Thyroid gland (tissue), 4 donors: ENCODE measurements around the gene UTY. TPM values are rescaled to one million over a fixed set of nuclear protein-coding genes. Genes with fewer than 3 reads are reported as not detected.

Experiments
- DNase-seq, 2 donors: peaks; one replicate each; pipeline ENCODE4 v3.0.0-alpha.2; 2019
- H3K27ac ChIP-seq, 3 donors: fragments of 200-600 bp; sonication (generic); 1 replicate in 2 of 3; 2 replicates in 1 of 3; pipeline ENCODE4 v1.5.1; 2016 to 2019; ENCODE audit warnings: mild to moderate bottlenecking in 1 of 3, moderate library complexity in 1 of 3
- H3K27me3 ChIP-seq: fragments of 200-600 bp; sonication (generic); one replicate; pipeline ENCODE4 v1.5.1; 2019
- H3K36me3 ChIP-seq, 2 donors: fragments of 200-600 bp; sonication (generic); one replicate each; pipeline ENCODE4 v1.5.1; 2016 to 2019
- H3K4me1 ChIP-seq, 2 donors: fragments of 200-600 bp; sonication (generic); one replicate each; pipeline ENCODE4 v1.5.1; 2017 to 2019
- H3K4me3 ChIP-seq, 3 donors: fragments of 200-600 bp; sonication (generic); replicated peaks in 1 of 3; 1 replicate in 2 of 3; 2 replicates in 1 of 3; pipeline ENCODE4 v1.5.1; 2016; ENCODE audit warnings: mild to moderate bottlenecking in 1 of 3
- H3K9me3 ChIP-seq: fragments of 200-600 bp; sonication (generic); one replicate; pipeline ENCODE4 v1.5.1; 2017
- CTCF ChIP-seq, 6 experiments: fragments of 200-600 bp in 3 of 6; fragments of 450-650 bp in 3 of 6; sonication (generic) in 3 of 6; IDR thresholded peaks; one replicate each; pipeline ENCODE4 v1.5.1; 2016 to 2019; ENCODE audit warnings: antibody characterized with exemption in 6 of 6, mild to moderate bottlenecking in 2 of 6, inconsistent platforms in 1 of 6, moderate library complexity in 1 of 6
- POLR2A ChIP-seq, 2 donors: fragments of 450-650 bp; IDR thresholded peaks; one replicate each; pipeline ENCODE4 v1.6.1; 2017; ENCODE audit warnings: antibody characterized with exemption in 2 of 2, mild to moderate bottlenecking in 2 of 2, moderate library complexity in 1 of 2
- WGBS, 2 donors: methylation state at CpG; one replicate each; pipeline ENCODE4 v1.1.5; 2017; 5-methylcytosine and 5-hydroxymethylcytosine counted together
- intact Hi-C: fragments of 100-400 bp; cut with DNase I; formaldehyde crosslinking; loops from one replicate; pipeline ENCODE4 v1.15.1; 2023
- total RNA-seq, 4 donors: library from RNA; depleted of rRNA; stranded (reverse); fragments of >200 nt; gene quantifications; one replicate each; pipeline ENCODE4 v1.2.3, GENCODE V29; 2016

The UTY gene
- total RNA-seq, 4 donors from 2014 or later, result 0.27 to 113 (median 57.1) TPM; not detected in 1

GRCh38 chrY:13370868-13371800 lies 108.7 kb downstream of the UTY start:
- intact Hi-C loops, result no loop called here
- no peaks in the 10 kb centered on the region for H3K4me1 ChIP-seq
- no peaks in the 10 kb centered on the region for H3K9me3 ChIP-seq
- no peaks in the 10 kb centered on the region for H3K27me3 ChIP-seq
- H3K4me3 ChIP-seq, result no peak overlapping the region
- DNase-seq, result no peak
- 69 to 74% methylated on average over 5 to 6 of the region's 6 CpGs for WGBS, 2 donors
- H3K36me3 ChIP-seq, result no peaks in the 10 kb centered on the region
- TF ChIP-seq POLR2A (IDR thresholded peaks at IDR 0.05) (no peak), CTCF (IDR thresholded peaks at IDR 0.05) (no peak)
- H3K27ac ChIP-seq, result no peak overlapping the region

GRCh38 chrY:13370245-13370644 lies 109.6 kb downstream of the UTY start:
- H3K36me3 ChIP-seq, result no peaks in the 10 kb centered on the region
- no peak for TF ChIP-seq POLR2A (IDR thresholded peaks at IDR 0.05)
- TF ChIP-seq CTCF (IDR thresholded peaks at IDR 0.05), result no peak
- intact Hi-C loops, result no loop called here

GRCh38 chrY:13368513-13368845 lies 111.4 kb downstream of the UTY start:
- intact Hi-C loops, result no loop called here

More at GRCh38 chrY:13370245-13370644, 109.6 kb downstream of the UTY start:
- Histone ChIP-seq H3K9me3 (no peaks in the 10 kb centered on the region), H3K4me1 (no peaks in the 10 kb centered on the region), H3K27me3 (no peaks in the 10 kb centered on the region), H3K27ac (no peak overlapping the region), H3K4me3 (no peak overlapping the region)
- no peak for DNase-seq

GRCh38 chrY:13363641-13364040 lies 116.2 kb downstream of the UTY start:
- Histone ChIP-seq H3K4me3 (no peak overlapping the region), H3K4me1 (no peaks in the 10 kb centered on the region), H3K9me3 (no peaks in the 10 kb centered on the region), H3K36me3 (no peaks in the 10 kb centered on the region), H3K27me3 (no peaks in the 10 kb centered on the region), H3K27ac (no peak overlapping the region)
- 95 to 97% methylated on average over 2 of the region's 2 CpGs for WGBS, 2 donors
- TF ChIP-seq CTCF (IDR thresholded peaks at IDR 0.05) (no peak), POLR2A (IDR thresholded peaks at IDR 0.05) (no peak)
- intact Hi-C loops, result no loop called here
- DNase-seq, result no peak

More at GRCh38 chrY:13368513-13368845, 111.4 kb downstream of the UTY start:
- Histone ChIP-seq H3K27ac (no peak overlapping the region), H3K36me3 (no peaks in the 10 kb centered on the region), H3K4me1 (no peaks in the 10 kb centered on the region), H3K27me3 (no peaks in the 10 kb centered on the region), H3K4me3 (no peak overlapping the region), H3K9me3 (no peaks in the 10 kb centered on the region)
- WGBS, 2 donors, result 97 to 100% methylated on average over 4 of the region's 4 CpGs
- DNase-seq, result no peak
- no peak for TF ChIP-seq POLR2A (IDR thresholded peaks at IDR 0.05)
- no peak for TF ChIP-seq CTCF (IDR thresholded peaks at IDR 0.05)

- no peak for DNase-seq
- H3K27ac ChIP-seq, result no peak overlapping the region
- no peaks in the 10 kb centered on the region for H3K9me3 ChIP-seq
- TF ChIP-seq POLR2A (IDR thresholded peaks at IDR 0.05) (no peak), CTCF (IDR thresholded peaks at IDR 0.05) (no peak)
- 94 to 100% methylated on average over 2 of the region's 2 CpGs for WGBS, 2 donors
- H3K36me3 ChIP-seq, result no peaks in the 10 kb centered on the region
- H3K27me3 ChIP-seq, result no peaks in the 10 kb centered on the region
- H3K4me3 ChIP-seq, result no peak overlapping the region
- no peaks in the 10 kb centered on the region for H3K4me1 ChIP-seq
- intact Hi-C loops, result no loop called here
Observed at GRCh38 chrY:13362662-13363061, 117.2 kb downstream of the UTY start.
